Right forelimb (tissue), 1 donor: ENCODE measurements around the gene SH2B3.
"Not testable (repeated sequence)": the region's sequence is repeated elsewhere in the genome, so short reads cannot be mapped to it uniquely, and the experiment has no call there.

ENCODE experiments used
- DNase-seq: peaks from one replicate; pipeline ENCODE4 v3.0.0-alpha.2; 2018

The SH2B3 gene

GRCh38 chr12:111405859-111406473 is at the start of gene SH2B3:
Gene SH2B3 (plus strand): TSS chr12:111405923. CDS start chr12:111418146, 12,223 bp downstream.
- peak; percentile 85 for DNase-seq

- no peak for DNase-seq
These were observed 46.4 kb upstream of the SH2B3 start for GRCh38 chr12:111359231-111359913.

- no peak for DNase-seq
These were observed 45.8 kb upstream of the SH2B3 start for GRCh38 chr12:111359914-111360276.

- DNase-seq, result no peak
These were observed 45.3 kb upstream of the SH2B3 start for GRCh38 chr12:111360325-111360930.

- no peak for DNase-seq
These were observed 44.5 kb upstream of the SH2B3 start for GRCh38 chr12:111361073-111361716.

GRCh38 chr12:111361717-111362576 is 43.8 kb upstream of the SH2B3 start:
- no peak for DNase-seq

GRCh38 chr12:111362687-111363475 is 42.8 kb upstream of the SH2B3 start:
- no peak for DNase-seq

- DNase-seq, result no peak
These were observed 42.1 kb upstream of the SH2B3 start for GRCh38 chr12:111363578-111363977.

GRCh38 chr12:111366075-111366474 is 39.6 kb upstream of the SH2B3 start:
- no peak for DNase-seq

- DNase-seq, result no peak
These were observed 39.1 kb upstream of the SH2B3 start for GRCh38 chr12:111366583-111366982.

GRCh38 chr12:111367661-111368221 is 38.0 kb upstream of the SH2B3 start:
- DNase-seq, result no peak

GRCh38 chr12:111368291-111368787 is 37.4 kb upstream of the SH2B3 start:
- DNase-seq, result no peak

GRCh38 chr12:111368788-111369495 is 36.8 kb upstream of the SH2B3 start, which contains the start of gene PHETA1:
Gene PHETA1 (minus strand): TSS chr12:111369095. CDS start chr12:111363427, 5,668 bp downstream.
- DNase-seq, result peak; percentile 94

GRCh38 chr12:111369496-111370220 is 36.1 kb upstream of the SH2B3 start:
- no peak for DNase-seq

GRCh38 chr12:111373231-111373630 is 32.5 kb upstream of the SH2B3 start:
- not testable (repeated sequence) for DNase-seq

GRCh38 chr12:111377440-111377839 is 28.3 kb upstream of the SH2B3 start:
- no peak for DNase-seq

GRCh38 chr12:111379942-111380554 is 25.7 kb upstream of the SH2B3 start:
- DNase-seq, result no peak

- no peak for DNase-seq
These were observed 21.1 kb upstream of the SH2B3 start for GRCh38 chr12:111384596-111384995.

GRCh38 chr12:111386885-111387284 is 18.8 kb upstream of the SH2B3 start:
- DNase-seq, result no peak
